Skin epidermis (tissue), 12 donors: Measurements from ENCODE around the gene CACHD1.

ENCODE experiments used
- H3K27ac ChIP-seq, 21 experiments: fragments of 200-600 bp; sonication (generic) in 11 of 21; one replicate each; pipeline ENCODE4 v1.5.0; 2020; ENCODE audit warnings: mild to moderate bottlenecking in 3 of 21, inconsistent platforms in 2 of 21, moderate library complexity in 2 of 21
- H3K4me3 ChIP-seq, 7 experiments: fragments of 200-600 bp; sonication (generic) in 2 of 7; one replicate each; pipeline ENCODE4 v1.5.0; 2020; ENCODE audit warnings: inconsistent platforms in 2 of 7, mild to moderate bottlenecking in 2 of 7, moderate library complexity in 1 of 7

CACHD1 gene

DNA sequence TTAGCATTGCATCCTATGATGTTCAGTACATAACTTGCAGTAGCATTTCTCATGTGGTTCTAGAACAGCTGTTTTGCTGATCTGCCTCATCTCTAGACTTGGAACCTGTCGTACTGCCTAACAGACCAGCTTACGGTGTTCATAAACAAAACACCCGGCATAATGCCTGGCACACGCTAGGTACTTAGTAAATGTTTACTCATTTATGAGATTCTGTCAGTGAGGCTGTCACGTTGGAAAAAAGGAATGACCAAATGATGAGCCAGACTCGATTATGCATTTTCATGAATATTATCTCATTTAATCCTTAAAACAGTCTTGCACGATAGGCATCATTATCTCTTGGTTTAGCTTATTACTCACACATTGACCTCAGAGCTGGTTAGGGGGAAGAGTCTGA lies 46.4 kb downstream of the CACHD1 start:
- H3K27ac ChIP-seq = no peak overlapping the region

DNA sequence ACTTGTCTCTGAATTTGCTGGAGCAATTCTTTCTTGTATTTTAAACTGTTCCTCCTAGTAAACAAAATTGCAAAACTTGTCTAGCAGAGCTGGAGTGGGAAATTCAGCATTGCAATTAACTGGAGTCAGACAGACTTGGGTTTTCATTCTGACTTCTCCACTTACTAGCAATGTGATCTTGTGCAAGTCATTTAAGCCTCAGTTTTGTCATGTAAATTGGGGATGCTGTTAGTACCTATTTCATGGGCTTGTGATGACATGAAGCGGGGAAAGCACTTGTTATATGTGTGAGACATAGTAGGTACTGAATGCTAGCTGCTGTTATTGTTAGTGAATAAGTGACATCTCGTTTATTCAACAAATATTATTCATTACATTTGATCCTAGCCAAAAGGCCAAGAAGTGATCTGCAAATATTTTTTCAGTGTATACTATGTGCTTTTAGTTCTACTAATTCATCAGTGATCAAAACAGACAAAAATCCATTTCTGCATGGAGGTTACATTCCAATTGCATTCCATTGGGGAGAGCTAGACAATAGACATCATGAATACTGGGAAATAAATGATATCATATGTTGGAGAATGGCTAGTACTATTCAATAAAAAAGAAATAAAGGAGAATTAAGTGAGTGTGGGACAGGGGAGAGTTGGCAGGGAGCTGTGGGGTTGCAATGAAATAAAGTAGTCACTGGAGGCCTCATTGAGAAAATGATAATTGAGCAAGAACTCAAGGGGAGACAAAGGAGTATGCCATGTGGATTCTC lies 47.1 kb downstream of the CACHD1 start:
- Histone ChIP-seq H3K27ac (peak overlapping the region in 2 of 21 experiments; percentile 18 to 40), H3K4me3 (no peak overlapping the region)

More for the DNA sequence above, 46.4 kb downstream of the CACHD1 start:
- no peak overlapping the region for H3K4me3 ChIP-seq

DNA sequence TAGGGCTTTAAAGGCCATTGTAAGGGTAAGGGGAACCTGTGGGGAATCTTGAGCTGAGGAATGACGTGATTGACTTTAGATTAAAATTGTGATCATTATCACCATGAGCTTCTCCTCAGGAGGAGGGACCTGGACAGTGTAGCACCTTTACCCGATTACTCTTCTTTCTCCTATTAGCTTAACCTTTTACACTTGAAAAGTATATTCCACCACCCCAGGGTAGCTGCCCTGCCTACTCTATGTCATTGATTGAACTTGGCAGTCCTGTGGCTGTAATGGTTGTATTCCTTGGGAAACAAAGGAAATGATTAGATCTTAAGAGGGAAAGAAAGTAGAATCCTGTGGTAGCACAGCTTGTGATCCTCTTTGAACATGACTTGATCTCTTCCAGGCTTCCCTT lies 47.7 kb downstream of the CACHD1 start:
- peak overlapping the region in 3 of 21 experiments; percentile 17 to 40 (median 18) for H3K27ac ChIP-seq
- H3K4me3 ChIP-seq = no peak overlapping the region

DNA sequence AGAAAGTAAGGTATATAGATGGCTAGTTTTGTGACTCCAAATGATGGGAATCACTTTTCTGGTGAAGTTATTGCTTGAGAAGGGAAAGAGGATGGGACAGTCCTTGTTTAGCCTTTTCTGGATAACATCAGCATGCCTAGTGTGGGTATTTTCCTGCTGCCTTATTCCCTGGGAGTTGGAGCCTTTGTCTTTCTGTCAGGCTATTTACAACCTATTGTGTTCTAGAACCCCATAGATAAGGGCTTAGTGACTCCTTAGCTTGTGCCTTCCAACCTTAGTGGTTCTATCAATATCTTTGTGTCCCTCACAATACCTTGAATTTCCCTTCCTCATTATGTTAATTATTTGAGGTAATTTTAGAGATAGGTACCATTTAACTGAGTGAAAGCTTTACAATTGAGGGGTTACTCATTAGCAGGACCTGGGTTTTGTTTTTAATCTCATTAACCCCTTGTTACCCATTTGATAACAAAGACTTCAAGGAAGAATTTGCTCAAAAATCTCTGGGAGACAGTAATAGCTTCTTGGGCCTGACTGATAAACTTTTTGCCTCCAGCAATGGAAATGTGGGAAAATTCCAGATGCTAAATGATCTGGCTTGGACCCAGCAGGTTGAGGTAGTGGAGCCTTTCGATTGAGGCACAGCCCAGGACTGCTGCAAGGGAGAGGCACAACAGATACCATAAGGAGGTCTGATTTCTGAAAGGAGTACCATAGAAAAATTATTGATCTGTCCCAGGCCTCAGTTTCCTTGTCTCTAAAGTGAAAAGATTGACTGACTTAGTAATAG lies 49.0 kb downstream of the CACHD1 start:
- no peak overlapping the region for H3K27ac ChIP-seq
- H3K4me3 ChIP-seq = no peak overlapping the region

DNA sequence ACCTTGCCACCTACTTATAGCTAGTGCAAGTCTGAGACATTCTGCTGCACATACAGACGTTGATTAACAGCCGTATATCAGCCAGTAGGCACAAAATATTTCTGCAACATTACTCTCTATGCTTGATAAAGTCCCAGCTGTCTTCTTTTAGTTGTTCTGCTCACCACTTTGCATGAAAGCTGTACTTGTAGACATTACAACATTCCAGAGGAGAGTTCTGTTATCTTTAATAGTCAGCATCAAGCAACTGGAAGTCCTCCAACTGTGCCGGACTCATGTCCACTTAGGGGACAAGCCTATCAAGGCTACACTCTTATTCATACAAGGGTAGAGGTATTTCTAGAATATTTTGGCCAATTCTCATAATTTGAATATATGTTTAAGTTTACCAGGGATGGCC lies 50.0 kb downstream of the CACHD1 start:
- H3K27ac ChIP-seq = no peak overlapping the region
- H3K4me3 ChIP-seq = no peak overlapping the region

DNA sequence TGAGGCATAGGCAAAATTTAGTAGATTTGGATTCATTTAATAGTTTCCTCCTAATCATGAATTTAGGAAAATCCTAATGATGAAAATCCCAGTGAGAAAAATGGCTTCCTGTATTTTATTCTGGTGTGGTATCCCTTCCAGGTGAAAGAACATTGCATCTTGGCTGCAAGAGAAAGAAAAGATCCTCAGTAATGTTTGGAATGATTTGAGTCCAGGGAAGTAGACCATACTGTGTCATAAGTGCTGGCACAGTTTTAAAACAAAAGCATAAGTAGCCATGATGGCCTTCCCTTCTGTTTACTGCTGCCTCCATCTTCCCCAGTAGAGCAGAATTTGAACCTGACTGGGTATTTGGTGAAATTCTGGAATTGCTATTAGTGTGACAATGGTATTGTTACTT lies 52.8 kb downstream of the CACHD1 start:
- no peak overlapping the region for H3K27ac ChIP-seq
- no peak overlapping the region for H3K4me3 ChIP-seq

DNA sequence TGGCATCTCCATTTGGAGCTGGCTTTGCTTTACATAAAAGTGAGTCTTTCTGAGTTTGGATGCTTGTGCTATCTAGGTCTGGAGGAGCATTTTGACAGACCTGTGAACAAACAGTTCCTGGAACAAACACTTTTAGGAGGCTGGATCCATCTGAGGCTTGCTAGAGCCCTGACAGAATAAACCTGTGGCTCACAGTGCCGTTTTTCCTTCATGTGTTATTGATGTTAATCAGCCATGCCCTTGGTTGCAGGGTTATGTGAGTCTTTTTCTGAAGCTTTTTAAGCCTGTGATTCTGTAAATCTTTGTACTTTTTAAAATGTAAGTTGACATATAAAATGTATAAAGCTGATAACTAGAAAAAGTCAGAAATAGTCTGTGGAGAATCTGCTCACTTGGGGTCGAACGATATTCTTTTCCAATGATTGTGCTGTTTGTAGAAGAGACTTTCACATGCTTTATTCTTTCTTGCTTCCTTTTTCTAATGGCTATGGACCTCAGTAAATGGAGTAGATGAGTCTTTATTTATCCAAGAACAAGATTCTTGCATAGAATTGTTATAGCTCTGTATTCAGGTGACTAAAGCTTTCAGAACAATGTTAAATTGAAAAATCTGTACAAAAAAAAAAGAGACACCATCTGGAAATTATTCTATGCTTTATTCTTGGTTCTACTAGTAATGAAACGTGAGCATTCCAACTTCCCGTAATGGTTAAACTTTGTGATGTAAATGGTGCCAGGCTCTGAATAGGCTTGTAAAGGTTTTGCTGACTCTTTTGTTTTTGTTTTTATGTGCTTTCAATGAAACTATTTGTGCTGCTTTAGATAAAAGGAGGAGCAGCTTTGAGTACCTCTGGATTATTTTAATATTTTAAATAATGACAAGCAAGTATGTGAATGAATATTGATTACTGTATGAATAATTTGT lies 53.7 kb downstream of the CACHD1 start:
- Histone ChIP-seq H3K27ac (no peak overlapping the region), H3K4me3 (no peak overlapping the region)

DNA sequence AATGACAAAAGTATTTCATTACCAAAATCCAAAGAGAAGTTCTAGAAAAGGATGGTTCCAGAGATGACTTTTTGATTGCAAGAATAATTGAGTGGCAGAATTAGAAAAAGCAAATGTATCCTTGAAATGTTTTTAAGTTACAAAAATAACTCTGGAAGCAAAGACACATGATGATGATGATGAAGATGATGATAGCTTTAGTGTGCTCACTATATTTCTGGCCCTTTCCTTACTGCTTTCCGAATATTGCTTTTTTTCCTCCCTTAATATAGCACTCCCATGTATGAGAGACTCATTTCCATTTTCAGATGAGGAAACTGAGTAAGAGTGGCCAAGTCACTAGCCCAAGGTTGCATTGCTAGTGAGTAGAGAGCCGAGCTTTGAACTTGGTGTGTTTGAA lies 54.7 kb downstream of the CACHD1 start:
- no peak overlapping the region for H3K4me3 ChIP-seq
- H3K27ac ChIP-seq = no peak overlapping the region

DNA sequence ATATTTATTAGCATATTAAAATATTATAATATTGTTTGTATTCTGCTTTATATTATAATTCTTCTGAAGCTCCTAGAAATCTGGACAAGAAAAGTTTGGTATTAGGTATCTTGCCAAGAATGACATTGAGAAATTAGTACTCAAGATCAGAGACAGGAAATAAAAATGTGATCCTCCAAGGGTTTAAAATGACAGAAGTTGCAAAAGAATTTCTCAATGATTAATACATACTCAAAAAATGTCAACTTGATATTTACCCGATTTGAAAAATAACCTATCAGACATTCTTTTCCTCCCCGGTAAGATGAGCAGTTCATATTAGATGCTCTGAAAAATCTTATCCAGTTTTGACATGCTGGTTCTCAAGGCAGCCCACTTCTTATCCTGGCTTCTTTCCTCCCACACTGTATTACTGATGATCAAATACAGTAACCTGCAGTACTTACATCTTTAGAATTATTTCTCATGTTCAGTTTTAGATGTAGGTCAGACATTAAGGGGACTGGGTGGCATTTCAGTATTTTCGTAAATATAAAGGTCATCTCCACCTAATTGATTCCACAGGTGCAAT lies 55.3 kb downstream of the CACHD1 start:
- H3K27ac ChIP-seq = peak overlapping the region in 2 of 21 experiments; percentile 47 to 55
- no peak overlapping the region for H3K4me3 ChIP-seq

DNA sequence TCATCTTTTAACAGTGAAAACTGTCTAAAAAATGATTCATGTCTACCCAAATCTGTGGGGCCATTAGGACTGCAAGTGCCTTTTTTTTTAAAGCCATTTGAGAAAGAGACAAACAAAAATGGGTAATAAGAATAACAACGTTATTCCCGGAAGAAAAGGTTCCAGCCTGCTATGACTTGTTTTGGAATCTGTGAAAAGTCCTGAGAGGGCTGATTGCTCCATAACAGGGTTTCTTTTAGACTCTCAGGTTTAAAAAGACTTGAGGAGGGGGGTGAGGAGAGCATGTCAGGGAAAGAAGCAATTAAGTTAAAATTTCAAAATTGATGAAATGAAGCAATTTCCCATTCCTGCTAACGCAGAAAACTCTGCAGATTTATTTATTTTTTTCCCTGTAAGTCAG lies 56.4 kb downstream of the CACHD1 start:
- Histone ChIP-seq H3K4me3 (no peak overlapping the region), H3K27ac (peak overlapping the region in 11 of 21 experiments; percentile 2 to 59 (median 30))

DNA sequence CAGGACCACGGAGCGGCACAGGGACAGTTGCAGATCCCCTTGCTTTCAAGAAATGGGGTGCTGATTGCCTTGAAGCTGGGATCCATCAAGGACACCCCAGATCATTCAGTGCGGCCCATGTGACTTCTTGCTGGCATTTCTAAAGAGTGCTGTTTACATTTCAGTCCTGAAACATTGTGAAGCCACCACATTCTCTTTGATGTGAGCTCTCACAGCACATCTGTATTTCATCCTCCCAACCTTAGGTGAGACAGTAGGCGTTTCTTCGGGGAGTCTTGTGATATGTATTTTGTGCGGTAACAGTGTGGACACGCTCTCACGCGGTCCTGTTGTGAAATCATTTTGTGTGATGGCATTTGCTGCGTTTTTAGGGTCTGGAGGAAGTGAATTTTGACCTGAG lies 57.2 kb downstream of the CACHD1 start:
- Histone ChIP-seq H3K4me3 (no peak overlapping the region), H3K27ac (peak overlapping the region in 8 of 21 experiments; percentile 2 to 59 (median 28))

DNA sequence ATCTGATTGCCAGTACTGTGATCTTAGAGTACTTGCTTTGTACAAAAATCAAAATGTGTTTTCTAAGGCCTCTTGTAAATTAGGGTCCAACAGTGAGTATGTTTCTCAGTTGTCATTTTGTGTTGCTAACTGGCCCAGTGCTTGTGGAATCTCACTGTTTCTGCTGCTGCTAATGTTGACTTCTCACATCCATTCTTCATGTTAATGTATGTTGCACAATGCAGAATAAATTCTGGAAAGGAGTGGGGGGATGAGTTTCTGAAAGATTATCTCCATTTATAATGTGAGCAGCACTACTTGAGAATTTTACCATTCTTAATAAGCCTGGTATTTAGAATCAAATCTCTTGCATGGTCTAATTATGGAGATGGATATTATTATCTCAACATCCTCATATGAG lies 57.9 kb downstream of the CACHD1 start:
- Histone ChIP-seq H3K4me3 (no peak overlapping the region), H3K27ac (peak overlapping the region in 1 of 21 experiments; percentile 27)

DNA sequence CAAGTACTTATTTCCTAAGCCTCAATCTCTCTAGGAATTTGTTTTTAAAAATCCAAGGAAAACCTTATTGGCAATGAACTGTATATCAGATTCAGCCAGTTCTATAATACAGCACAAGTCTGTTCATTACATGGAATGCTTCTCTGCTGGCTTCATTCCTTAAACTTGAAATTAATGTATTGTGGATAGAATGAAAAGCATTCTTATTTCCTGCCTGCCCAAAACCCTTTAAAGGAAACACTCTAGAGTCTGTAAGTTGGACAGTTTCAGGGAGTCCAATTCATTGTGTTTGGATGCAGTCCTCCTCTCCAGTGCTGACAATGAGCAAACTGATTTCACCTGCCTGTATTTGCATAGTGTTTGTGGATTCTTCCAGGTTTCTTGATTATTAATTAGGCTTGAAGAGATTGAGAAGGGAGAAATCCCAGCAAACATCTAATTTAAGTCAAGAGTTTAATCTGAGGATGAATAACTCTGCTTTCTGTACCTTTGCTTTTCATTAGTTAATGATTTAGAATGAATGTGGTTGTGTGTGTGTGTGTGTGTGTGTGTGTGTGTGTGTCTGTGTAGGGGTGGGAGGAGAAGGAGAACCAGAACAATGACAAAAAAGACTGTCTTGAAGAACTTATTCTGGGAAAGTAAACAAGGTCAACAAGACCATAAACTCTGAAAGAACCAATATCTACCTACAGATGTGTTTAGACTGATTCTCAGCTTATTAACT lies 61.2 kb downstream of the CACHD1 start:
- Histone ChIP-seq H3K4me3 (no peak overlapping the region), H3K27ac (no peak overlapping the region)

DNA sequence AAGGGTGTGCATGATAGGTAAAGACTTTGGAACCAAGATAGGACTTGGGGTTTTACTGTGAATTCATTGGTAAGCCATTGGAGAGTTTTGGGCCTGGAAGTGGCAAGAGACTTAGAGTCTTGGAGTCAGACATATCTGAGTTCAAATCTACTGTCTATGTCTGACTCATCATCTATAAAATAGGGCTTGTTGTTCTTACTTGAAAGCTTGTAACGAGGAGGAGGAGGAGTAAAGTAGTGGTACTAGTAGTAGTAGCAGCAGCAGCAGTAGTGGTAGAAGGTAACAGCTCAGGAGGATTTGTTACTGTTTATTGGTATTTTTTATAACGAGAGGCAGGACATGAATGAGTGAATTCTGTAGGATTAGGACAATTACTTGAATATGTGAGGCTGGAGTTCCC lies 62.7 kb downstream of the CACHD1 start:
- H3K4me3 ChIP-seq = no peak overlapping the region
- H3K27ac ChIP-seq = no peak overlapping the region

DNA sequence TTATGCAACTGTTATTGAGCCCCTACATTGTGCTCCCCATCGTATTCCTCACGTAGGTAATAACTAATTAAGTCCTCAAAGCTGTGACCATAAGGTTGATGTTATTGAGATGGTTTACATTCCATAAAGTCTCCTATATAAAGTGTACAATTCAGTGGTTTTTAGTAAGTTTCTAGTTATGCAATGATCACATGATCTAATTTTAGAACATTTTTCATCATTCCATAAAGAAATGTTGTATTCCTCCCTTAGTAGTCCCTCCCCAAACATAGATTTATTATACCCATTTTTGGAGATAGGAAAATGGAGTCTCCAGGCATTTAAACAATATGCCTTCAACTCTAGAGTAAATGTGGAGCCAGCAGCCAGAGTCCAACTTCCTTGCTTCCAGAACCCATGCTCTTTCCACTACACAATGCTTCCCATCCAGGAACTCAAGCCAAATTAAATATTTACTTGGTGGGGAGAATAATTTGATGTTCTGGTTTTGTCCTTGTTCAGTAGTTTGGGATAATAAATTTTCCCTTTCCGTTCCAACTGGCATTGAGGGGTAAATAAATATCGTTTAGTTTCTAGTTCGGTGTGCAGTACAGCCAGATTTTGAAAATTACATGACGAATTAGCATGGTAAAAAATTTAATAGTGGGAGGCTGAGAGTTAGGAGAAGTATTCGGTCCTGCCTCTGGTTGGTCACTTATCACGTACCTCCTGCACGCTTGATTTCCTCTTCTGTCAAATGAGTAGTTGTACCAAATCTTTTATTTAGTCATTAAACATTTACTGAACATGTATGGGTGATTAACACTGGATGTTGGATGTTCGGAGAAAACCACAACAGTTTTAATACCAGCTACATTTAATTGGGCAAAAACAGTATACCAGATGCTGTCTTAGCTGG lies 66.3 kb downstream of the CACHD1 start:
- Histone ChIP-seq H3K27ac (no peak overlapping the region), H3K4me3 (no peak overlapping the region)

DNA sequence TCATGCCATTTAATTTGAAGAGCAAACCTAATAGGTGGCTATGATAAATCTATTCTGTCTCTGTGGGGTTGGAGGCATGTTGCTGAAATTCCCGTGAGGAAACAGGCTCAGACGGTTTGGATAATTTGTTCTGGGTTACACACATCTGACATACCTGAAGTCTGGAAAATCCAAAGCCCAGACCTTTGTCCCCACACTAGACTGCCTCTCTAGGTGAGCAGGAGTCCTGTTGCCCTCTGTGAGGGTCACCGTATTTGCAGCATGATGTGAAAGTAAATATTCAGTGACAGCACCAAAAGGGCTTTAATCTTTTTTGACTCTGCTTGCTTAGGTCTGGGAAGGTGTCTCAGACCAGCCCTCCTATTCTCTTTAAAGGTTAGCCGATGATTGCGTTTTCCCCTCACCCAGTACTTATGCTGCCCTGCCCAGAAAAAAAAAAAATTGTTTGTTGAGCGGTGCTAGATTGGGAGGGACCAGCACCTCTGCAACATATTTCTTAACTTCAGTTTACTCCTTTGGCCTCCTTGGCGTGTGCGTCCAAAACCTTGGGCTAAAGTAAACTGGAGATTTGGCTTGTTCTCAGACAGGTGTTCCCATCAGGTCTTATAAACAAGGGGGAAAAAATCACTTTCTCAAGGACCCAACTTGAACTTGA lies 67.0 kb downstream of the CACHD1 start:
- Histone ChIP-seq H3K4me3 (no peak overlapping the region), H3K27ac (no peak overlapping the region)

DNA sequence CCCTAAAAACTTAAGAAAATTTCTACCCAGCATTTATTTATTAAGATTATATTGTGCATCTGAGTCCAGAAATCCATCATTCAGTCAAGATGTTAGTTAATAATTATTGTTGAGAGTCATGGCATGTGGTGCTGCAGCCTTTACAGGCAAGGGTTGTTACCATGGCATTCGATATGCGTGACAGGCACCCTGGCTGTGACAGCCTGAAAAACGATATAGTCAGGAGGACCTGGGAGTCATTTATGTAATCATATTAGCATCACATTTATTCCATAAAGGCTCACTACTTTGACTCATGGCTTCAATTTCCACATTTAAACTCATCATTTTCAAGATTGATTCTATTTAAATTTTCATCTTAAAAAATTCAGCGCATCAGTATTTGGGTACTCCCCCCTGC lies 68.0 kb downstream of the CACHD1 start:
- Histone ChIP-seq H3K4me3 (no peak overlapping the region), H3K27ac (peak overlapping the region in 1 of 21 experiments; percentile 81)

DNA sequence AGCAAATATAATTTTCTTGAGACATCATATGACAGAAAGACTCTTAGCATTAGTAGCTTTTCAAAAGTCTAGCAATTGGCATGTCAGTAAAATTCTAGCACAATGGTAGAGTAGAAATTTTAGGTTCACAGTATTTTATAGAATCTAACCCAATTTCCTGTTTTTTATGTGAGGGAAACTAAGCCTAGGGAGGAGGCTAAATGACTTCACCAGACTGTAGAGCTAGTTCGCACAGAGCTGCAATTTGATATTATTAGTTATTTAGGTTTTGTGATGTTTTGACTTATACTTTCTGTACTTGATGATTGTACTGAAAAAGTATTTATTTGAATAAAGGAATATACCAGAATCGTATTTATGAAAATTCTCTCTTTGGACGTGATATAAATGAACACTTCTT lies 68.5 kb downstream of the CACHD1 start:
- no peak overlapping the region for H3K4me3 ChIP-seq
- H3K27ac ChIP-seq = peak overlapping the region in 4 of 21 experiments; percentile 27 to 81 (median 71)
